Esophagus mucosa (tissue), 1 donor: ENCODE data around the gene GXYLT1. TPM values are rescaled to one million over a fixed set of nuclear protein-coding genes. Genes with fewer than 3 reads are reported as not detected.
"Not testable (repeated sequence)": the region's sequence is repeated elsewhere in the genome, so short reads cannot be mapped to it uniquely, and the experiment has no call there.

ENCODE experiments used
- ATAC-seq: fragments of 200-7000 bp; cut with Tn5 transposase; one replicate; pipeline ENCODE4 v1.9.1; 2020
- total RNA-seq: library from RNA; stranded (reverse); gene quantifications from one replicate; pipeline ENCODE4 v1.2.4, GENCODE V29; 2023
- donor health status: DM: yes; HTN: yes; CAD: no.

Gene GXYLT1
- total RNA-seq, 1 donor from 2014 or later = 3.7 TPM

DNA sequence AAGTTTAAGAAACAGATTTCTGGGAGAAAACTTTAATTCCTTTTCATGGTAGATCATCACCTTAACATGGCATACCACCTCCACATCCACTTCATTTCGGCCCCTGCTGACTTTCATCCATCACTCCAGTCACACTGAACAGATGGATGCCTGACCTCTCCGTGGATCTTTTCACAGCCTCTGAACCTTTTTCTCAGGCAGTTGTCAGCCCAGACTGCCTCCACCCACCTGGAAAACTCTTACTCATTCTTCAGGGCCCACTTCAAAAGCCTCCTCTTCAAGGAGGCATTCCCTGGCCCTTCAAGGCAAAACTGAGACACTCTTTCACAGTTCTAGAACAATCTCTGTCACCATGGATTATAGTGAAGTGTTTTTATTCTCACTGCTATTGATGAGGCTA lies 52.9 kb downstream of the GXYLT1 start:
- ATAC-seq = no peak

DNA sequence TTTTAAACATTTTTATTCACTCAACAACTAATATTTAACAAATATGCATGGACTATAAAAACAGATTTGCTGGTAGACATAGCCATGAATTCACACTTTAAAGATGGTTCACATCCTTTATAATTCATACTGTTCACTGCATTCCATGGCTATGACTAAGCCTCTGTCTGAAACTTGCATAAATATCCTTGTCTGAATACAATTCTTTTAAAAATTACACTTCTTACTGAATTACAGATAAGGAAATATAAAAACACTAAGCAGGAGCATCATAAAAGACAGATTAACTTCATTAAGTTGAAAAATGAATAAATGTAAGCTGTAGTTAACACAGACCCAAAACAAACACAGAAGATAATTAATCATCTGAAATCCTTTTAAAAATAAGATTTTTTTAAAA lies 53.8 kb downstream of the GXYLT1 start:
- no peak for ATAC-seq

- ATAC-seq = no peak
These were observed 58.6 kb downstream of the GXYLT1 start for GRCh38 chr12:42086031-42086430.

DNA sequence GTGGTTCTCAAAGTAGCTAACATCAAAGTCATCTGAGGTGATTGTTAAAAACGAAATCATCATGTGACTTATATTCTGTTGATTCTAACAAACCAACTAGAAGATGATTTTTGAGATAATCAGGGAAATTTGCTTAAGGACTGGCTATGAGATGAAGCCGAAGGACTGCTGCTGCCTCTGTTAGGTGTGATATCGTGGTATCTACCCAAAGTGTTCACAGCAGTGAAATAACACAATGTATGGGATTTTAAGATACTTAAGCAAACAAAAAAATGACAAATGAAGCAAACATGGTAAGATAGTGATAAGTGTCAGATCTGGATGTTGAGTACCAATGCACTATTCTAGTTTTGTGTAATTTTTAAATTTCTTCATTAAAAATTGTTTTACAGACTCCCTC lies 59.1 kb downstream of the GXYLT1 start:
- no peak for ATAC-seq

GRCh38 chr12:42084522-42084921 lies 60.2 kb downstream of the GXYLT1 start:
- no peak for ATAC-seq

DNA sequence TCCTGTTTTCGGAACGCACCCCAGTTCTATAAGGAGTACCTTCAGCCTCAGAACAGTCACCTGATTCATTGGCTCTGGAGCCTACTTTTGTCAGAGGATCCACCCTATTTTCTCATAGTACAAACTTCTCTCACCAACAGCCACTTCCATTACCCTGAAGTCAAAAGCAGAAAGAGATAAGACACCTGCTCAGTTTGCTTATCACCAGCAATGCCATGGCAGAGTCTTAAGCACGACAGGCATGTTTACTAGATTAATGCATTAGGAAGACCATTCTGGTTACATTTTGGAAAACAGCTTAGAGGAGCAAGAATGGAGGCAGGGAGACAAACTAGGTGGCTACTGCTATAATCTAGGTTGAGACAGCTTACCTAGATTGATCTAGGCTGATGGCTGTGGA lies 67.7 kb downstream of the GXYLT1 start:
- no peak for ATAC-seq

GRCh38 chr12:42070036-42070435 lies 74.6 kb downstream of the GXYLT1 start:
- ATAC-seq = no peak

DNA sequence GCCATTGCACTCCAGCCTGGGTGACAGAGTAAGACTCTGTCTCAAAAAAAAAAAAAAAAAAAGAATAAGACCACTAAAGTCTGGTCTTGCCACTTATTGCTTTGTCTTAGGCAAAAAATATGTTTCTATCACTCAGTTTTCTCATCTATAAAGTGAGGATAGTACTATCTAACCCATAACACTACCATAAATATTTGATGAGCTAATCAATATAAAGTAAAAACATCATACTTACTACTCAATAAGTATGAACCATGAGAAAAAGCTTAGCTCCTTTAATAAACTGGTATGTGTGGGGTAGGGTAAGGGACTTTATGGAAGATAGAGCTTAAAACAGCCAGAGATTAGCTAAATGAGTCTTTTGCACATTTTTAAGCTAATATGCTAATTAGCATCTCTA lies 85.5 kb downstream of the GXYLT1 start:
- no peak for ATAC-seq

DNA sequence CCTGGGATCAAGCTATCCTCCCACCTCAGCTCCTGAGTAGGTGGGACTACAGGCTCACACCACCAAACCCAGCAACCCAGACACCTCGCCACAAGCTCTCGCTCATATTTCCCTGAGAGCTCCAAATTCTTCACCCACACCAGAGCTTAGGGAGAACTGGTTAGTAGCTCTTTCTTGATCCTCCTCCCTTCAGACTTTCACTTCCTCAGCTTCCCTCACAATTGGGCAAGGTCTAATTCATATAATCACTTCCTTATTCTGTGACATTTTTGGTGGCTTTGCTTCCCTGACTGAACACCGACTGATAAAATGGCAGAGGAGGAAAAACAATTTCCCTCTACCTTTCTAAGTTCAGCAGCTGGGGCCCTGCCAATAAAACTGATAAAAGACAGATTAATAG lies 88.5 kb downstream of the GXYLT1 start:
- ATAC-seq = no peak

DNA sequence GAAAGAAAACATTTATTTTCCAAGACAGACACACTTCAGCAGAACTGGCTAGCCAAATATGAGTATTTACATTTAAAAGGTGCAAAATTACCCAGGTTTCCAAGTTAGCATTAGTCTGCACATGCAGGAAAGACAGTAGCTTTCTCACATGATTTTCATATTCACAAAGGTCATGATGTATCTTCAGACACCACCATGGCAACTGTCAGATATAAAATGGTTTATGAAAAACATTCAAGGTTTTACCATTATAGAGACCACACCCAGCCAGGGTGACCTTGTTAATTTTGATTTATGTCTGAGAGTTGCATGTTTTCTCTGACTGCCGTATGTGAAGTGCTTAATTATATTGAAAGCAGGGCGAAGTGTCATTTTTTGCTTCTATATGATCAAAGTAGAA lies 91.2 kb downstream of the GXYLT1 start:
- ATAC-seq = no peak

DNA sequence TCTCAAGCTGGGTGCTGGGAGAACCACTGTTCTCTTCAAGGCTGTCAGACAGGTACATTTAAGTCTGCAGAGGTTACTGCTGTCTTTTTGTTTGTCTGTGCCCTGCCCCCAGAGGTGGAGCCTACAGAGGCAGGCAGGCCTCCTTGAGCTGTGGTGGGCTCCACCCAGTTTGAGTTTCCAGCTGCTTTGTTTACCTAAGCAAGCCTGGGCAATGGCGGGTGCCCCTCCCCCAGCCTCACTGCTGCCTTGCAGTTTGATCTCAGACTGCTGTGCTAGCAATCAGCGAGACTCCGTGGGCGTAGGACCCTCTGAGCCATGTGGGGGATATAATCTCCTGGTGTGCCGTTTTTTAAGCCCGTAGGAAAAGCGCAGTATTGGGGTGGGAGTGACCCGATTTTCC lies 95.7 kb downstream of the GXYLT1 start:
- ATAC-seq = not testable (repeated sequence)

DNA sequence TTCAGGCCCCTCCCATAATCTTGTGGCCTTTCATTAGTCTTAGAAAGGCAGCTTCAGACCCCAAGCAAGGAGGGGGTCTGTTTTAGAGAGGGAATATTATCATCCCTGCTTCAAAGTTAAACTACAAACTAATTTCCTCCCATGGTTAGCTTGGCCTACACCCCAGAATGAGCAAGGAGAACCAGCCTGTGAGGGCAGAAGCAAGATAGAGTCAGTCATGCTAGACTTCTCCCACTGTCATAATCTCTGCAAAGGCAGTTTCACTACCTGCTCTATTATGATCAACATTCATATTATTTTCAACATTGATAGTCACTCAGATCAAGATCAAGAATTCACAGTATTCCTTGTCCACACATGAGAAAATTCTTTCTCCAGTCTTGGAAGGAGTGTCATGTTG lies 105.1 kb downstream of the GXYLT1 start:
- no peak for ATAC-seq

- ATAC-seq = no peak
These were observed 105.5 kb downstream of the GXYLT1 start for GRCh38 chr12:42039176-42039575.

DNA sequence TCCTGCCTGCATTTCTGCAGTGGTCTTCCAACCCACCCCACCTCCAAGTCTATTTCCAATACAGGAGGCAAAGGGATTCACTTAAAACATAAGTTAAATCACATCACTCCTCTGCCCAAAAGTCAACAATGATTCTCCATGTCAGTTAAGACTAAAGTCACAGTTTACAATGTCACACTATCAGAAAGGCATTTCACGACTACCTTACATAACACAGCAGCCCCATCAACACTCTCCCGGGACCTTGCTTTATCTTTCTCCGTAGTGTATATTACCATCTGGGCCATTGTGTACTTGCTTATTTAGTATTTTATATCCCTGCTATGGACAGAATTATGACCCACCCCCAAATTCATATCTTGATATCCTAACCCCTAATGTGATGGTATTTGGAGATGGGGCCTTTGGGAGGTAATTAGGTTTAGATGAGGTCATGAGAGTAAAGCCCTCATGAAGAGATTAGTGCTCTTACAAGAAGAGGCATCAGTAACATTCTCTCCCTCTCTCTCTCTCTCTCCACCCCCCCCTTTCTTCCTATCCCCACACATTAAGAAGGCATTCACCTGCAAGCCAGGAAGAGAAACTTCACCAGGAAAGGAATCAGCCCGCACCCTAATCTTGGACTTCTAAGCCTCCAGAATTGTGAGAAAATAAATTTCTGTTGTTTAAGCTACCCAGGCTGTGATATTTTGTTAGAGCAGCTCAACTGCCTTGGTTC lies 112.7 kb downstream of the GXYLT1 start:
- ATAC-seq = no peak

Other genes starting within 250 kb of the GXYLT1 start
- gene YAF2, start 93.4 kb upstream of the GXYLT1 start, total RNA-seq = 18.0 TPM
- gene ZCRB1, start 181.2 kb upstream of the GXYLT1 start, total RNA-seq = 36.3 TPM
- 29.3 TPM for gene PPHLN1, start 181.3 kb upstream of the GXYLT1 start, total RNA-seq